GM21786 (cell line): ENCODE measurements around the gene OBSCN.
"Not testable (repeated sequence)": the region's sequence is repeated elsewhere in the genome, so short reads cannot be mapped to it uniquely, and the experiment has no call there.

Experiments used
- ATAC-seq: cut with Tn5 transposase; IDR thresholded peaks from one replicate; pipeline ENCODE4 v1.9.1; 2021; ENCODE audit not compliant: unreplicated experiment

OBSCN gene

GRCh38 chr1:228249513-228250305, 41.9 kb downstream of the OBSCN start:
- no peak for ATAC-seq

- not testable (repeated sequence) for ATAC-seq
Measured at GRCh38 chr1:228252476-228252875, 44.6 kb downstream of the OBSCN start.

GRCh38 chr1:228256626-228257375, 49.0 kb downstream of the OBSCN start:
- no peak for ATAC-seq

- no peak for ATAC-seq
Measured at GRCh38 chr1:228258486-228258885, 50.6 kb downstream of the OBSCN start.

- no peak for ATAC-seq
Measured at GRCh38 chr1:228259368-228259894, 51.6 kb downstream of the OBSCN start.

- no peak for ATAC-seq
Measured at GRCh38 chr1:228259951-228260350, 52.1 kb downstream of the OBSCN start.

- ATAC-seq: no peak
Measured at GRCh38 chr1:228261706-228262105, 53.9 kb downstream of the OBSCN start.

- no peak for ATAC-seq
Measured at GRCh38 chr1:228262475-228262874, 54.6 kb downstream of the OBSCN start.

- no peak for ATAC-seq
Measured at GRCh38 chr1:228263636-228264035, 55.8 kb downstream of the OBSCN start.

- no peak for ATAC-seq
Measured at GRCh38 chr1:228264090-228264829, 56.4 kb downstream of the OBSCN start.

- no peak for ATAC-seq
Measured at GRCh38 chr1:228265167-228265566, 57.3 kb downstream of the OBSCN start.

- no peak for ATAC-seq
Measured at GRCh38 chr1:228267962-228268880, 60.4 kb downstream of the OBSCN start.

GRCh38 chr1:228268881-228269265, 61.0 kb downstream of the OBSCN start:
- ATAC-seq: no peak

- ATAC-seq: not testable (repeated sequence)
Measured at GRCh38 chr1:228269431-228269830, 61.6 kb downstream of the OBSCN start.

- no peak for ATAC-seq
Measured at GRCh38 chr1:228270032-228270431, 62.2 kb downstream of the OBSCN start.

GRCh38 chr1:228271701-228272251, 63.9 kb downstream of the OBSCN start:
- ATAC-seq: no peak

- ATAC-seq: no peak
Measured at GRCh38 chr1:228272331-228272791, 64.5 kb downstream of the OBSCN start.

GRCh38 chr1:228272831-228273571, 65.2 kb downstream of the OBSCN start:
- ATAC-seq: no peak
